ENCODE results near the gene MIP. TPM values are rescaled to one million over a fixed set of nuclear protein-coding genes. Genes with fewer than 3 reads are reported as not detected.

MIP gene
- total and polyA plus RNA-seq, 10 of the 15 experiments (the other 5 are each of a cell fraction or from before 2014, with no cell fraction given): 0.04 to 0.18 (median 0.11) TPM; not detected in 3

DNA sequence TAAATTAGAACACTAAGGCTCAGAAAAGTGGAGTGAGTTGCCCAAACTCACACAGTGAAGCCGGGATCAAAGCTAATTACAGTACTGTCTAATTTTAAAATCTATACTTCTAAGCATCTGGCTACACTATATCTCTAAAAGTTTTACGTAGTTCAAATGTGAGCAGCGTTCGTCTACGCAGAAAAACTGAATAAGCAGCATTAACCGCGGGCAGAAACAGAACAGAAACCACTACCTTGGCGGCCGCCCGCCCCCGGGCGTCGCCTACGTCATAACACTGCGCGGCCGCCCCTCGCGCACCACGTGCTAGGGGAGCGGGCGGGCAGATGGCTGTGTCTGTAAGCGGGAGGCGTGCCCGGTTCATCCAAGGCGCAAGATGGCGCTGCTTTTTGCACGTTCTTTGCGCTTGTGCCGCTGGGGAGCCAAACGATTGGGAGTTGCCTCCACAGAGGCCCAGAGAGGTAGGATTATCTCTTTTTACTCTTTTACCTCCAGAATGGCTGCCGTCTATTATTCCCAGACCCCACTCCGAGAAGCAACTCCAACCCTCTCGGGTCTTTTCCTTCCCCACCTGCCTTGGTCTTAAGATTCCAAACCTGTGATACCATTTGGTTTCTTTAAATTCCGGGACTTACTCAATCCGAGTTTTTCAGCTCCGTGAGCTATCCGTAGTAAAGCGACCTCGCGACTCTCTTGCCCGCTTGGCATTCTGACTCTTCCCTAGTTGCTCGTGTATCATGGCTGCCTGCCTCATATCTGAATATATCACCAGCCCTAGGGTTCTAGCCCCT, 14.0 kb upstream of the MIP start, which contains the start of gene SPRYD4 (continued):
- TF ChIP-seq CEBPZ (IDR thresholded peaks at IDR 0.05; ENCODE audit: low read depth, low read length) (no peak), ZNF217 (IDR thresholded peaks at IDR 0.05) (no peak), JUNB (IDR thresholded peaks at IDR 0.05) (no peak), BRCA1 (IDR thresholded peaks at IDR 0.05; ENCODE audit: low read depth, low read length) (no peak), MTA3 (IDR thresholded peaks at IDR 0.05; ENCODE audit: borderline replicate concordance, low read length) (no peak), CHD4 (IDR thresholded peaks at IDR 0.05) (no peak), ZBTB4 (CRISPR knock-in tag; IDR thresholded peaks at IDR 0.05) (no peak), GATAD2B (conservative IDR thresholded peaks at IDR 0.05; ENCODE audit: low read depth) (no peak), MEF2A (IDR thresholded peaks at IDR 0.05; ENCODE audit: insufficient read depth, low read depth, low read length) (peak; percentile 47; the same call in 1 of the 2 replicates), CTCF (IDR thresholded peaks at IDR 0.05 in 2 of 3, conservative IDR thresholded peaks at IDR 0.05 in 1 of 3; ENCODE audit: control insufficient read depth in 2 of 3, extremely low read depth in 1 of 3, insufficient read depth in 1 of 3, low read depth in 3 of 3, low read length in 3 of 3) (peak; percentile 22 to 68 (median 27); a peak in 4 of 6 replicates), KDM1A (IDR thresholded peaks at IDR 0.05; ENCODE audit: borderline replicate concordance) (no peak), MYB (IDR thresholded peaks at IDR 0.05; ENCODE audit: borderline replicate concordance, low read depth, low read length) (no peak), TBL1XR1 (IDR thresholded peaks at IDR 0.05; ENCODE audit: low read depth, low read length) (0 out of 2 replicates have a peak, but pooled peaks have one; percentile 40), HDAC6 (IDR thresholded peaks at IDR 0.05; ENCODE audit: unreplicated experiment) (no peak), ATF2 (IDR thresholded peaks at IDR 0.05; ENCODE audit: low read length) (peak; percentile 25; the same call in 1 of the 2 replicates), ETV6 (conservative IDR thresholded peaks at IDR 0.05 in 1 of 2, IDR thresholded peaks at IDR 0.05 in 1 of 2; ENCODE audit: borderline replicate concordance in 1 of 2, low read depth in 1 of 2) (no peak), LARP7 (IDR thresholded peaks at IDR 0.05) (peak; percentile 54; the same call in 1 of the 2 replicates), ESRRA (IDR thresholded peaks at IDR 0.05; ENCODE audit: low read length) (no peak), KLF5 (IDR thresholded peaks at IDR 0.05; ENCODE audit: partially characterized antibody) (no peak), SMAD5 (IDR thresholded peaks at IDR 0.05; ENCODE audit: low read depth) (peak; percentile 74), TARDBP (IDR thresholded peaks at IDR 0.05; ENCODE audit: borderline replicate concordance) (no peak)

Data from GM12878 (cell line).